NCI-H82 (cell line): ENCODE data around the gene CPA5.
A peak's percentile ranks its signal among the peaks of the same experiment; 100 is the strongest.
"Not testable (repeated sequence)": the region's sequence is repeated elsewhere in the genome, so short reads cannot be mapped to it uniquely, and the experiment has no call there.

Experiments used
- DNase-seq: peaks from one replicate; lab custom pipeline; 2025; lab: John Stamatoyannopoulos, UW

Gene CPA5

GRCh38 chr7:130359276-130359857, 14.8 kb downstream of the CPA5 start:
- DNase-seq: no peak

GRCh38 chr7:130360518-130360917, 15.9 kb downstream of the CPA5 start:
- no peak for DNase-seq

DNA sequence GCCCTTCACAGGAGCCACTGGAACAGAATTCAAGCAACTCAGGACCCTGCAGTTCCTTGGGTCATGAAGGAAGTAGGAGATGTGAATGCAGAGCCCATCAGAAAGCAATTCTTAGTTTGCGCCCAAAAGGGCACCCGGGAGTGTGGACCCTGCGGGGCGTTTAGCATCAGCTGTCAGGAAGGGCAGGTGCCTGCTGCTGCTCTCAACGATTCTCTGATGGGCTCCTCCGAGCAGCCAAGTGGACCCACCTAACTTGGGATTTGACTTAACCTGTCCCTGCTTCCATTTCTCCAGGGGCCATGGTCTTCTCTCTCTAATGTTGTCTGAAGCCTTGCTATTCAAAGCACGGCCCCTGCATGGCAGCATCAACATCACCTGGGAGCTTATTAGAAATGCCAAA, 17.1 kb downstream of the CPA5 start:
- DNase-seq: no peak

- no peak for DNase-seq
Measured at GRCh38 chr7:130362251-130362816, 17.7 kb downstream of the CPA5 start.

DNA sequence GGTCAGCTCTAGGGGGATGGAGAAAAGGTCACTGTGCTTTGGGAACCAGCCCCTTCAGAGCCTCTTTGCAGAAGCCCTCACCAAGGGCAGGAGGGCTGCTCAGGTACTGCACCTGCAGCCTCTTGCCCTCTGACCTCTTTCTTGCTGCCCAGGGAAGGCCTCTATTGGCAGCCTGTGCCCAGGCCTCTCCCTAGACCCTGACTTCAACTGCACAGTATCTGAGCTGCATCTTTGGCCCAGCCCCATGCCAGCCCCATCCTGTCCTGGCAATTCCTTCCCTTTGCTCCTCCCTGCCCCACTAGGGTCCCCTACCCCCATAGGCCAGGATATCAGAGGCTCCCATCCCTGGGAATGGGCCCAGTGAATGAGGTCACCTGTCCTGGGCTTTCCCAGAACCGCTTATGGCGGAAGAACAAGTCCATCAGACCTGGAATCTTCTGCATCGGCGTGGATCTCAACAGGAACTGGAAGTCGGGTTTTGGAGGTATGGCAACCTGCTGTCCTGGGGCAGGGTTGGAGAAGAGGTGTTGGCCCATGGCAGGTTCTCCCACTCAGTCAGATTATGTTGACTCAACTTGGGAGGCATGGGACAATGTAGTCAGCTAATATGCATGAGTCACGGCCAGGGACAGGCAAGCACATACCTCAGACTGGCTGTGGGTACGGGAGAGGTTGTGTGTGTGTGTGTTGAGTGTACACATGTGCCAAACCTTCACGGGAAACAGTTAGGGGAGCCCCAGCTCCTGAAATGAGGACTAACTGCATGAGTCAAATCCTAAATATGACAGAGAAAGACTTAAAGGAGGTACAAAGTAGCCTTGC, 18.6 kb downstream of the CPA5 start:
- DNase-seq: no peak

DNA sequence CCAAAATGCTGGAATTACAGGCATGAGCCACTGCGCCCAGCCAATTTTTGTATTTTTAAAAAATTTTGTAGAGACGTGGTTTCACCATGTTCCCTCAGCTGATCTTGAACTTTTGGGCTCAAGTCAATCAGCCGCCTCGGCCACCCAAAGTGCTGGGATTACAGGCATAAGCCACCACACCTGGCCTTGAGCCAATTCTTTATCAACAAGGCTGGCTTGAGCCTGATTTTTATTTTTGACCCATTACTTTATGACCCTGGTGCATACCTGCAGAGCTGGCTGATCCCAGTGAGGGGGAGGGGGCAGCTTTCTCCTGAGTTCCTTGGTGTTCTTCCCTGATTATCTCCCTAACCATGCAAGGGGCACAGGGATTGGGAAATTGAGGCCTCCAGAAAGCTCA, 19.8 kb downstream of the CPA5 start:
- DNase-seq: peak; percentile 64

GRCh38 chr7:130365088-130365487, 20.5 kb downstream of the CPA5 start:
- no peak for DNase-seq

DNA sequence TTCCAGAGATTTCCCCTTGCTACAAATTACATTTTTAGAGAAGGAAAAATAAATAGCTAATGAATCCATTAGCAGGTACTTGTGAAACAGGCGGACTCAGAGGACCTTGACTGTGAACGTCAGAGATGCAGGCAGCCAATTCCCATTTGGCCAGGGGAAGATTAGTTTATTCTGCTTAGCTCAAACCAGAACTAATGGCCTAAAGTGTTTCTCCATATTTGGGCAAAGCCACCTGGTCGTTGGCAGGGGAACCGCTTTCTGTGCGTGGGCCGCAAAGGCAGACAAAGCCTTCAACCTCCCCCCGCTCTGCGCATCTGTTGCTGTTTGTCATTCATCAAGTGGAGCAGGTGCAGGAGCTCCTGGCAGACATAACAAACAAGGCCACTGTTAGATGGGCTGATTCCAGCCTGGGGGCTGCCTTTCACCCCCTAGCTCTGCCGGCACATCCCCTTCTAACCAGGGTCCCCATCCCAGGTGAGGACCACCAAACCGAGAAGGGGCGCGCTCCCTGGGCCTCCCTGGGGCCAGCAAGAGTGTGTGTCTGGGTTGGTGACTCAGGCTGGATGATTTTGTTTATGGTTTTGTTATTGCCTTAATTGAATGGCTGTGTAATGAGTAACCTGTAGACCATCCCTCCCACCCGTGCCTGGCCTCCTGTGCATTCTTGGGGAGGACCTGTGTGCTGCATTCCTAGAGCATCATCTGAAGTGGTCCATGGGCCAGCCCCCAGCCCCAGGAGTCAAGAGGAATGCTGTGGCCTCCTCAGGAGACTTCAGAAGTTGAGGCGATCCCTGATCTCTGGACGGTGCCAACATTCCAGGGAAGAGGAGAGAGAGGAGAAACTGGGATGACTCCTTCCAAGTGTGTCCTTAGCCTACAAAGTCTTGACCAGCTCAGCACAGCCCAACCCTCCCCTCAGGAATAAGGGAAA, 21.2 kb downstream of the CPA5 start:
- peak; percentile 88 for DNase-seq

DNA sequence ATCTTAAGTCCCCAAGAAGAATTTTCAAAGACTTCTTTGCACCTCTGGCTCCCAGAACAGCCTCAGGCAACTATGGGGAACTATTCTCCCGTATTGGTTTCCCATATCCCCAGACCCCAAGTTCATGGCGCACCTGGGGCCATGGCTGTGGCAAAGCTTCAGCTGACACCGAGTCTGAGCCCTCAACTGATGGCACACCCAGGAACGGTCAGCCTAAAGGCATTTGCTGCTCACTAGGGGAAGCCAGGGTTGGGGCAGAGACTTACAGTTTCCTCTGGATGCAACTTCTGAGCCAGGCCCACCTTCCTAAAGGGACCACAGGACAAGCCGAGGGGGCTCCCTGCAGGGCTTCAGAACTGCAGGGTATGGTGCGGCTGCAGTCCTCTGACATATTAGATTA, 21.9 kb downstream of the CPA5 start:
- DNase-seq: no peak

DNA sequence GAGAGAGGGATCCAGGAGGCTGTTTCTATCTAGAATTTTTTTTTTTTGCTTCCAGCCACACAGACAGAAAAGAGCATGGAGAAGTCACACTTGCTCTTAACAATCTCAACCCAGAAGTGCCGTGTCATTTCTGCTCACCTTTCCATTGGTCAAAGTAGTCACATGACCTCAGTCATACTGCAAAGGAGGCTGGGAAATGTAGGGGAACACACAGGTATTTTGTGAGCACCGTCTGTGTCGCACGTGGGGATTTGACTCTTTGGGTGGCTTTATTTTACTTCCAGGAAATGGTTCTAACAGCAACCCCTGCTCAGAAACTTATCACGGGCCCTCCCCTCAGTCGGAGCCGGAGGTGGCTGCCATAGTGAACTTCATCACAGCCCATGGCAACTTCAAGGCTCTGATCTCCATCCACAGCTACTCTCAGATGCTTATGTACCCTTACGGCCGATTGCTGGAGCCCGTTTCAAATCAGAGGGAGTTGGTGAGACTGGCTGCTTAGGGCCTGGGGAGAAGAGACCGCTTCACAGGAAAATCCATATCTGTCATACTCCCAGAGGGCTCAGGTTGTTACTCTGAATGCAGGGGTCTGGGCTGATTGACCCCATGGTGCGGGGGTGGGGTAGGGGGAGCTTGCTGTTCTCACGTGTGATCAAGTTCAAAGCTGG, 22.6 kb downstream of the CPA5 start:
- no peak for DNase-seq

DNA sequence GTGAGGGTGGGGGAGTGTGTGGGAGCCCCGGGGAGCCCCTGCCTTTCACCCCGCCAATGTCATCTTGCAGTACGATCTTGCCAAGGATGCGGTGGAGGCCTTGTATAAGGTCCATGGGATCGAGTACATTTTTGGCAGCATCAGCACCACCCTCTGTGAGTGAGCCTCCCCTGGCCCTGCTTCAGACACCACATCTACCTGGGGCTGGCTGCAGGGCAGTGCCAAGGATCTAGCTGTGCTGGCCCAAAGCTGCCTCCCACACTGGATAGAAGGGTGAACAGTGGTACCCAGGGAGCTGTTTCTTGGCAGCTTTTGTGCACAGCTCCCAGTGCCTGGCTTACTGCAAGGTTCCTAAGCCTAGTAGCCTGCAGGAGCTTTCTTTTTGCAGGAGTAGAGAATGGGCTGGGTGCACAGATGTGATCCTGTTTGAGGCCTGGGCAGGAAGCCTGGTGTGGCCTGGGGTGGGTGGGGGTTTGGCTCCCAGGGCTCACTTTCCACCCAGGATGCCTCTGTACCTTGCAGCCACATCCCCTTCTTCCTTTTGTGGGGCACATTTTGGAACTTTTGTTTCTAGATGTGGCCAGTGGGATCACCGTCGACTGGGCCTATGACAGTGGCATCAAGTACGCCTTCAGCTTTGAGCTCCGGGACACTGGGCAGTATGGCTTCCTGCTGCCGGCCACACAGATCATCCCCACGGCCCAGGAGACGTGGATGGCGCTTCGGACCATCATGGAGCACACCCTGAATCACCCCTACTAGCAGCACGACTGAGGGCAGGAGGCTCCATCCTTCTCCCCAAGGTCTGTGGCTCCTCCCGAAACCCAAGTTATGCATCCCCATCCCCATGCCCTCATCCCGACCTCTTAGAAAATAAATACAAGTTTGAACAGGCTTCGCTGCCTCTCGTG, 23.5 kb downstream of the CPA5 start:
- no peak for DNase-seq

DNA sequence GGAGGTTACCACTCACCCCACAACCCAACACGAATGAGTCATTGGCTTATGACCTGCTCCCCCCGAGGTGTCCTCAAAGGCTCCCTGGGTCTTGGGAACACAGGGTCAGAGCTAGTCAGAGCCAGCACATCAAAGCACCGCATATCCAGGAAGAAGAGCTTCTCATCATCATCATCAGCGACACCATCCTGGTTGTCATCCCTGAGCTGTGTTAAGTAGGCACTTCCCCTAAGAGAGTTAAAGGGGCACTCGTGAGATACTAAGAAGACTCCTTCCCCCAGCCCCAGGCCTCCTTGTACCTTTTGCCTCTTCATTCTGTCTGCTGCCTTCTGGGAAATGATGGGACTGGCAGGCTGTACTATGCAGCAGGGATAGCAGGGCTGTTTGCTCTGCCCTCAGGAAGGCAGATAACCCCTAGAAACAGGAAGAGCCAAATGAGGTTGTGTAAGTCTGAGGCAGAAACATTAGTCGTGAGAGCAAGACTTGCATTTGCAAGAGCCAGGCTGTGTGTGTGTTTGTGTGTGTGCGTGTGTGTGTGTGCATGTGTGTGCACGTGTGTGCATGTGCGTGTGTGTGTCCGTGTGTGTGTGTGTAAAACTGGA, 24.6 kb downstream of the CPA5 start:
- no peak for DNase-seq

- peak; percentile 29 for DNase-seq
Measured at GRCh38 chr7:130369831-130370550, 25.4 kb downstream of the CPA5 start.

DNA sequence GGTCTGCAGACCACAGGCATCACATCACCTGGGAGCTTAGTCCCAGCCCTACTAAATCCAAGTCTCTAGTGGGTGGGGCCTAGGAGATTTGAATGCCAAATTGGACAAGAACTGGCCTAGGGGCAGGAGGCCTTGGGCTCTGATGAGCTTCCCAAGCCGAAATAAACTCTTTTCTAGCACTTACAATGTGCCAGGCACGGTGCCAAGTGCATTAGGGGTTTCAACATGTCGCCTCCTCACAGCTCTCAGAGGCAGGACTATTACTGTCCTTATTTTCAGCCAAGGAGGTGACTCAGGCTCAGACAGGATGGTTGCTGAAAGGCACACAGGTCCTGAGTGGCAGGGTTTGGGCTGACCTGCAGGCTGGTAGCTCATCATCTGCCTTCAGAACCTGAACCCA, 26.4 kb downstream of the CPA5 start:
- DNase-seq: peak; percentile 12

DNA sequence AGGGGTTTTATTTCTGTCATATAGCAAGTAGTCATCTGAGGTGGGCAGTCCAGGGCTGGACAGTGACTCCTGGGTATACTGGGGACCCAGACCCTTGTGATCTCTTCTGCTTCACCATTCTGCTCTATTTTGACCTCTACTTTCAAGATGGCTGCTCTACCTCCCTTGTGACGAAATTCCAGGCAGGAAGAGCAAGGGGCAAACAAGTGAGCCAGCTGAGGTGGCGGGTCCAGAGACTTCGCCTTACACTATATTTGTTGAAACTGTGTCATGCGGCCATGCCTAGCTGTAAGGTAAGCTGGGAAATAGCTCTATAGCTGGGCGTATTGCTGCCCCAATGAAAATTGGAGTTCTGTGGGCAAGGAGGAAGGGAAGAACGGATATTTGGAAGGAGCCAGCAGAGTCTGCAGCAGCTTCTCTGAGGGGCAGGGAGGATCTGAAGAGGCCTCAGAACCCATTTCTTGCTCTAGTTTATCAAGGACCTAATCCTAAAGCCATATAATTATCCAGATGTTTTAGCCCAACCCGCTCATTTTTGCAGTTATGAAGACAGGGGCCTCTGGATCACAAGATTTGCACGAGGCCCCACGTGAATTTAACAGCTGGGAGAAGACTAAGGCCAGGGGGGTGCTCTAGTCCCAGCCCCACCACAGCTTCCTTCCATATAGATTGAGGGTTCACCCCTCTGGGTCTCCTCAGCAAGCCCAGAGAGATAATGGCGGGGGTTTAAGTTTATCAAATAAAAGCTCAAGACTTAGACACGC, 28.0 kb downstream of the CPA5 start:
- DNase-seq: no peak

DNA sequence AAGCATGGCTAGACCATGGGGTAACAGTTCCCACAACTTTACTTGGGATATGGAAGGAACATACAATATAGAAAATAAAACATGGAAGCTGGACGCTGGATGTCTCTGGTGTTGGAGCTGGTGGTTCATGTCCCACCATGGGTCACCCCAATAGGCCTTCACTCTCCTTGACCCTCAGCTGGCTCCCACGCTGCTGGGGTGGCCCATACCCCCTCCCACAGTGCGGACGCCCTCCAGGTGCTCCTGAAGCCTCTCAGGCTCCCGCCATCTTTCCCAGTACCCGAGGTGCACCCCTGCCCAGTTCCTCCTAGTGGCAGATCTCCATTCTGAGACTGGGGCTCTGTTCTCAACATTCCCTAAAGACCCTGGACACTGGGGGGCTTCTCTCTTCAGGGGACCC, 29.9 kb downstream of the CPA5 start:
- no peak for DNase-seq

- DNase-seq: not testable (repeated sequence)
Measured at GRCh38 chr7:130376461-130376860, 31.8 kb downstream of the CPA5 start.

GRCh38 chr7:130377178-130377577, 32.6 kb downstream of the CPA5 start:
- no peak for DNase-seq

DNA sequence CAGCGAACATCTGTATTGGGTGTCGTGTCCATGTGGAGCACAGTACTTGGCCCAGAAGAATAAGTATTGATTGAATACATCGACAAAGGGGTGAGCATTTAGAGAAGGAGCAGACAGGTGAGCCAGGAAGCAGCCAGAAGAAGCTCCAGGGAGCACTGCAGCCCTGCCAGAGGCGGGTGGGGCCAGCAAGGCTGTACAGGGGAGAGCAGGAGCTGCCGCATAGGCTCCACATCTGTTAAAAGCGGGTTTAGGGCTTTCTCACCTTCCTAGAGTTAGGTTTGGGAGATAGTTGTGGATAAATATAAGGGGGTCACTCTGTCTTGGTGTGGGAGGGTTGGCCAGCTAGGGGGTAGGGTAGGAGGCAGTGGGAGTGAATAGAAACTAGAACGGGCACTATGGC, 34.4 kb downstream of the CPA5 start:
- DNase-seq: no peak
